Measurements from ENCODE around the gene SLC9A9.

The SLC9A9 gene

DNA sequence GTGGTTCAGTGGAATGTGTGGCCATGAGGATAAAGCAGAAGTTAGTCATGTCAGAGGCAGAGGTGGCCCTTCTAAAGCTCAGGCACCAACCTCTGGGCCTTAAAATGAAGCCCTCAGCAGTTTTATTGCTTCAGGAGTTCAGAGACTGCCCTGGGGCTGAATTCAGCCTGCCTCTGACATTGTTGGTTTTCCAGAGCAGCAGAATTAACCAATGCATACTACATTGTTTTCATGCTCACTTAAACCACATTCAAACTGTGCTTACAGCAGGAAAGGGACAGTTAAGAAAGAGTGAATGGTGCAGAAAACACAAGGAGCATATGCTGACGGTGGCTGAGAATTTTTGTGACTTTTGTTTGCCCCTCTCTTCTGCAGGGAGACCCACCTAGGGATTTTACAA lies 408.5 kb downstream of the SLC9A9 start:
- DNase-seq: no peak

GRCh38 chr3:143437405-143437804 lies 410.9 kb downstream of the SLC9A9 start:
- DNase-seq: no peak

GRCh38 chr3:143436231-143436930 lies 411.9 kb downstream of the SLC9A9 start:
- DNase-seq: no peak

DNA sequence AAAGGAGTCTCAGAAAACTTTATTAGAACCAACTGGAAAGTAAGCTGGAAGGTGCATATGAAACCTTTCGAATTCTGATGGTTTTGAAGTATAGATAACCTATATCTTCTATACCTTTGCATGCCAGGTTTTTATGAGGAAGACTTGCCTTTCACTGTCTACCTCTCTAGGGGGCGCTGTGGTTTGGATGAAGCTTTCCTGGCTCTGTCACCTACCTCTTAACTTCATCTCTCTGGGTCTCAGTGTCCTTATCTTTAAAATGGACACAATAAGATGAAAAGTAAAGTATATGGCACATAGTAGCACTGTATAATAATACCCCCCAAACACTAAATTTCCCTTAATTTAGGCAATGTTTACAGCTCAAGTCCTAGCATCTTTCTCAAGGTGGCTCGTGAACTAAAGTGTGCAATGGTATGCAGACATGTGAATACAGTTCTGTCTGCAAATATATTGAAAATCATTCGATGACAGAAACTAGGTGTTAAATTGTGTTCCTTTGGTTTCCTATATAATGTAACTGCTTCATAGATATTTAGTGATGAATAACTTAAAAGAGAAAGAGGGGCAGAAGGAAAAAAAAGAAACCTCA lies 414.4 kb downstream of the SLC9A9 start:
- peak; percentile 61 for DNase-seq

GRCh38 chr3:143431298-143431697 lies 417.0 kb downstream of the SLC9A9 start:
- peak; percentile 34 for DNase-seq

- no peak for DNase-seq
Observed at GRCh38 chr3:143430568-143430967, 417.7 kb downstream of the SLC9A9 start.

- DNase-seq: no peak
Observed at GRCh38 chr3:143429628-143430514, 418.4 kb downstream of the SLC9A9 start.

DNA sequence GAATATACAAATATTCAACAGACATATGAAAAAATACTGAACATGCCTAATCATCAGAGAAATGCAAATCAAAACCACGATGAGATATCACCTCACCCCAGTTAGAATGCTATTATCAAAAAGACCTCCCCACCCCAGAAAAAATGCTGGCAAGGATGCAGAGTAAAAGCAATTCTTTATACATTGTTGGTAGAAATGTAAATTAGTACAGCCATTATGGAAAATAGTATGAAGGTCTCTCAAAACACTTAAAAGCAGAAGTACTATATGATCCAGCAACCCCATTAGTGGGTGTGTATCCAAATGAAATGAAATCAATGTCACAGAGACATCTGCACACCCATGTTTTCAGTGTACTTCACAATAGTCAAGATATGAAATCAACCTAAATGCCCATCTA lies 420.0 kb downstream of the SLC9A9 start:
- DNase-seq: no peak

DNA sequence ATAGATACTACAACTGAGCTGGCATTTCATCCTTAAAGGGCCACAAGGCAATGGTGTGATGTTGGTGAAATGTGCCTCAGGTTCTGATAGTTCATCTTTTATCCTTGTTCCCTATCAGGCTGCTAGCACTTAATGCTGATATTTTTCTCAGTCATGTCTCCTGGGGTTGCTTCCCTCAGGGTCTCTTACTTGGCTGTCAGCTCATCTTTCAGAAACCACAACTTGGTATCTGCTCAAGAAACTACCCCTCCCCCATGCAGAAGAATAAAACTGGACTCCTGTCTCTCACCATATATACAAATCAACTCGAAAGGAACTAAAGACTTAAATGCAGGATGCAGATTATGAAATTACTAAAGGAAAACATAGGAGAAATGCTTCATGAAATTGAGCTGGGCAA lies 420.6 kb downstream of the SLC9A9 start:
- peak; percentile 71 for DNase-seq

- no peak for DNase-seq
Observed at GRCh38 chr3:143424874-143425273, 423.4 kb downstream of the SLC9A9 start.

DNA sequence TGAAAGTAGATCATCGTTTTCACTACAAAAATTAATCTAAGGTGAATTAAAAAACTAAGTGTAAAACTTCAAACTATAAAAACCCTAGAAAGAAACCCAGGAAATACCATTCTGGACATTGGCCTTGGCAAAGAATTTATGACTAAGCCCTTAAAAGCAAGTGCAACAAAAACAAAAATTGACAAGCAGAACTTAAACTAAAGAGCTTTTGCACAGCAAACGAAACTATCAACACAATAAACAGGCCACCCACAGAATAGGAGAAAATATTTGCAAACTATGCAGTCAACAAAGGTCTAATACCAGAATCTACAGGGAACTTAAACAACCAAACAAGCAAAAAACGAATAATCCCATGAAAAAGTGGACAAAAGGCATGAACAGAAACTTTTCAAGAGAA lies 426.7 kb downstream of the SLC9A9 start:
- DNase-seq: no peak

- DNase-seq: no peak
Observed at GRCh38 chr3:143419611-143420010, 428.7 kb downstream of the SLC9A9 start.

- no peak for DNase-seq
Observed at GRCh38 chr3:143418391-143418790, 429.9 kb downstream of the SLC9A9 start.

GRCh38 chr3:143416229-143416628 lies 432.0 kb downstream of the SLC9A9 start:
- no peak for DNase-seq

- DNase-seq: no peak
Observed at GRCh38 chr3:143414571-143415253, 433.6 kb downstream of the SLC9A9 start.

DNA sequence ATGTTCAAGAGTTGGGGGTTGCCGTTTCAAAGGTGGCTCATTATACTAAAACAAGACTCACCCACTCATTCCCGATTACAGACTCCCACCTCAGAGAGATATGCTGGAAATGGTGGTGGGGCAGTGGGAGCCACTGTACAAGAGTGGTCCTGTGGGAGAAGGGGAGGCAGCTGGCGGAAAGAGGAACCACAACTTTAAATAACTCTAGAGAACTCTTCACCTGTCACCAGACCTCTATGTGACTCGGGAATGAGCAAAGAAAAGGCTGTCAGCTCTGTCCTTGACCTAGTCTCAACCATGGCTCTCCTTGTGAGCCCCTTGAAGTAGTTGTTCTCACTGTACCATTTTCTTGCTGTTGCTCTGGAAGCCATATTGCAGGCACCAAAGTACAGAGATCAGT lies 434.9 kb downstream of the SLC9A9 start:
- DNase-seq: no peak

- no peak for DNase-seq
Observed at GRCh38 chr3:143412084-143412483, 436.2 kb downstream of the SLC9A9 start.

DNA sequence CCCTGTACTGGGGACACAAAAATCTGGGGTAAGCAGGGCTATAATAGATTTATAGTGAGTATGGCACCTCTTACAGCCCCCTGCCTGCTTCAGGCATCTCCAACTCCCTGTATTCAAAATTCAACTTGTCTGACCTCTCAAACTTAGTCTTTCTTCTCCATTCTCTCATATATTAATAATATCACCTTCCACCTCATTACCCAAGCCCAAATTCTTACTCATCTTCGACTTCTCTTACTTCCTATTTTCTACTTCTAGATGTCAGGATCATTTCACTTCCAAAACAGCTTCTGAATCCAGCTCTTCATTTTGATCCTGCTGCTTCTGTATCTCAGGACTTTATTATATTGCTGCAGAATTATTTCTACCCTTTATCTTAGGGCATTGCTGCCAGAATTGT lies 438.0 kb downstream of the SLC9A9 start:
- no peak for DNase-seq

GRCh38 chr3:143408771-143409170 lies 439.5 kb downstream of the SLC9A9 start:
- no peak for DNase-seq

- no peak for DNase-seq
Observed at GRCh38 chr3:143402602-143403001, 445.7 kb downstream of the SLC9A9 start.

DNA sequence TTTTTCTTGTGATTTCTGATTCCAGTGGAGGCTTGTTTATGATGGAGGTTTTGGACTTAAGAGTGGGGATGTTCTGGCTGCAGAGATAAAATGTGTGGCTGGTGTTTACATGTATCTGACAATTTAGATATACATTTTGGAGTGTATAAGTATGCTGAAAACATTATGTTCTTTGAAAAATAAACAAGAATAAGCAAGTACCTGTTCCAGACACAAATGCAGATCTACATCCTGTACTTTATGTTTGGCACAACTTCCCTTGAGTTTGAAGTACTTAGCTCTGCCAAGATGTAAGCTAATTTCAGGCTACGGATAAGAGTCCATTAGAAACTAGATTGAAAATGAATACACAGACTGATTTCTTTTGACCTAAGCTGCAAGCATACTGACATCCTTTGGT lies 451.5 kb downstream of the SLC9A9 start:
- no peak for DNase-seq

GRCh38 chr3:143389388-143389787 lies 458.9 kb downstream of the SLC9A9 start:
- DNase-seq: no peak

DNA sequence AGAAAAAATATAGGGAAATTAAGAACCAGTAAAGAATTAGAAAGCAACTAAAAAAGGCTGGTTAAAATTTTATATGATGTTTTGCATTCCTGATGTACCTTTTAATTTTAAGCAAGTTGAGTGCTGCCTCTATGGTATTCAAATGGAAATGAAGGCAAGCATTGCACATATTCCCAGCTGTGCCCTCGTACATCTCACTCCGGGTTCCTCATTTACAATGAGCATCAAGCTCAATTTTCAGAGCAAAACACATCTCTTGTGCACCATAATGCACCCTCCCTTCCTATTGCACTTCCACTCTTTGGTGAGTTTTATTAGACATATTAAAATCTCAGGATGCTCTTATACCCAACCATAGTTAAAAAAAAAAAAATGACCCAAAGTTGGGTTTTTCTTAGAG lies 460.8 kb downstream of the SLC9A9 start:
- DNase-seq: no peak
